CD8-positive, alpha-beta memory T cell (primary cell): ENCODE results near the gene AAGAB. TPM values are rescaled to one million over a fixed set of nuclear protein-coding genes. Genes with fewer than 3 reads are reported as not detected.
A peak's percentile ranks its signal among the peaks of the same experiment; 100 is the strongest.

Experiments
- CTCF ChIA-PET: fragments of 350-600 bp; sonication (Branson Sonifier 250); formaldehyde crosslinking; loops from one replicate; lab custom pipeline; 2021; ENCODE audit warnings: antibody characterized with exemption; lab: Charles Lee
- POLR2A ChIA-PET: fragments of 350-600 bp; sonication (Branson Sonifier 250); formaldehyde crosslinking; loops from one replicate; lab custom pipeline; 2021; ENCODE audit warnings: antibody characterized with exemption; lab: Charles Lee
- DNase-seq, 5 donors: peaks; one replicate each; pipeline versions ENCODE4 v3.0.0 to v3.0.0-alpha.2; 2020 to 2022; ENCODE audit warnings: mixed read lengths in 1 of 5
- H3K27ac ChIP-seq: one replicate; pipeline ENCODE4 v1.7.0; 2013; ENCODE audit warnings: low read depth, mild to moderate bottlenecking, low read length, moderate library complexity
- H3K27me3 ChIP-seq: 2 replicates; pipeline ENCODE4 v1.7.0; 2013; ENCODE audit warnings: low read length, mild to moderate bottlenecking; ENCODE audit not compliant: insufficient read depth, poor library complexity, severe bottlenecking
- H3K36me3 ChIP-seq: 2 replicates; pipeline ENCODE4 v1.7.0; 2013; ENCODE audit warnings: mild to moderate bottlenecking, low read length, moderate library complexity; ENCODE audit not compliant: insufficient read depth
- H3K4me1 ChIP-seq: 2 replicates; pipeline ENCODE4 v1.7.0; 2013; ENCODE audit warnings: mild to moderate bottlenecking, low read length, moderate library complexity; ENCODE audit not compliant: insufficient read depth
- H3K4me3 ChIP-seq: 2 replicates; pipeline ENCODE4 v1.7.0; 2013; ENCODE audit warnings: mild to moderate bottlenecking, low read length
- H3K9me3 ChIP-seq: 2 replicates; pipeline ENCODE4 v1.7.0; 2013; ENCODE audit warnings: mild to moderate bottlenecking, low read length
- H3K27ac Mint-ChIP-seq, 8 donors: one replicate each; pipeline ENCODE4 v1.8.0; 2020 to 2021; ENCODE audit warnings: mixed read lengths in 8 of 8, mild to moderate bottlenecking in 6 of 8, inconsistent platforms in 3 of 8, moderate library complexity in 3 of 8
- H3K27me3 Mint-ChIP-seq, 2 donors: one replicate each; pipeline ENCODE4 v1.8.0; 2020 to 2021; ENCODE audit warnings: mixed read lengths in 2 of 2, mild to moderate bottlenecking in 1 of 2, moderate library complexity in 1 of 2
- H3K36me3 Mint-ChIP-seq, 3 donors: one replicate each; pipeline ENCODE4 v1.8.0; 2020 to 2021; ENCODE audit warnings: mixed read lengths in 3 of 3, inconsistent platforms in 1 of 3, mild to moderate bottlenecking in 1 of 3
- H3K4me1 Mint-ChIP-seq, 3 donors: one replicate each; pipeline ENCODE4 v1.8.0; 2020 to 2021; ENCODE audit warnings: mixed read lengths in 3 of 3, inconsistent platforms in 1 of 3, mild to moderate bottlenecking in 1 of 3
- H3K4me3 Mint-ChIP-seq, 7 donors: one replicate each; pipeline ENCODE4 v1.8.0; 2020 to 2021; ENCODE audit warnings: mixed read lengths in 7 of 7, mild to moderate bottlenecking in 6 of 7, moderate library complexity in 4 of 7, inconsistent platforms in 2 of 7
- H3K9me3 Mint-ChIP-seq, 5 donors: one replicate each; pipeline ENCODE4 v1.8.0; 2020 to 2022; ENCODE audit warnings: mixed read lengths in 5 of 5, mild to moderate bottlenecking in 3 of 5, moderate library complexity in 2 of 5, inconsistent platforms in 1 of 5
- polyA plus RNA-seq: library from polyadenylated mRNA; unstranded; fragments of 300-500 nt; fragmentation: Illumina TruSeq; gene quantifications from one replicate; pipeline ENCODE4 v1.2.3, GENCODE V29; 2021
- total RNA-seq, 2 experiments: library from RNA; stranded (reverse); gene quantifications; one replicate each; pipeline ENCODE4 v1.2.3, GENCODE V29; 2021

AAGAB gene
- total and polyA plus RNA-seq, 3 experiments from 2014 or later, result 53.9 to 76.1 (median 66.6) TPM

GRCh38 chr15:67230504-67230903 is 24.0 kb downstream of the AAGAB start:
- Mint-ChIP-seq H3K27me3 (no peaks in the 10 kb centered on the region), H3K36me3 (peaks cover 27 to 84% (median 37%) of the 10 kb centered on the region in 3 donors), H3K4me1 (peaks cover 13 to 21% (median 16%) of the 10 kb centered on the region in 3 donors), H3K4me3 (no peak overlapping the region), H3K27ac (peak overlapping the region in 1 of 8 donors; percentile 14), H3K9me3 (no peaks in the 10 kb centered on the region)
- POLR2A ChIA-PET, result no interaction called here
- Histone ChIP-seq H3K27ac (no peak overlapping the region), H3K9me3 (no peaks in the 10 kb centered on the region), H3K36me3 (peaks cover 29% of the 10 kb centered on the region), H3K27me3 (no peaks in the 10 kb centered on the region), H3K4me3 (no peak overlapping the region), H3K4me1 (no peaks in the 10 kb centered on the region)
- no peak for DNase-seq
- CTCF ChIA-PET, result interaction anchor here (0.9 to 1.3 kb wide), 2 partner anchors 10 to 11 kb away, joined by 3 to 5 read pairs; no protein-coding TSS in a partner anchor

- CTCF ChIA-PET, result no interaction called here
- Histone ChIP-seq H3K4me1 (no peaks in the 10 kb centered on the region), H3K4me3 (no peak overlapping the region), H3K9me3 (no peaks in the 10 kb centered on the region), H3K27ac (no peak overlapping the region), H3K36me3 (peaks cover 25% of the 10 kb centered on the region), H3K27me3 (no peaks in the 10 kb centered on the region)
- H3K27me3 Mint-ChIP-seq, result no peaks in the 10 kb centered on the region
- no peak overlapping the region for H3K4me3 Mint-ChIP-seq
- no peaks in the 10 kb centered on the region for H3K9me3 Mint-ChIP-seq
- DNase-seq, result no peak
- peak overlapping the region in 2 of 8 donors; percentile 19 to 77 for H3K27ac Mint-ChIP-seq
- POLR2A ChIA-PET, result no interaction called here
- H3K36me3 Mint-ChIP-seq, result peaks cover 23 to 75% (median 26%) of the 10 kb centered on the region in 3 donors
- peaks cover 13 to 16% (median 16%) of the 10 kb centered on the region in 3 donors for H3K4me1 Mint-ChIP-seq
These were observed 26.2 kb downstream of the AAGAB start for GRCh38 chr15:67228286-67228685.

GRCh38 chr15:67227846-67228245 is 26.6 kb downstream of the AAGAB start:
- H3K4me1 Mint-ChIP-seq, result peaks cover 13 to 16% (median 16%) of the 10 kb centered on the region in 3 donors
- H3K27me3 Mint-ChIP-seq, result no peaks in the 10 kb centered on the region
- H3K9me3 Mint-ChIP-seq, result no peaks in the 10 kb centered on the region
- H3K36me3 Mint-ChIP-seq, result peaks cover 19 to 71% (median 22%) of the 10 kb centered on the region in 3 donors
- ChIA-PET POLR2A (no interaction called here), CTCF (no interaction called here)
- no peak overlapping the region for H3K27ac Mint-ChIP-seq
- Histone ChIP-seq H3K27me3 (no peaks in the 10 kb centered on the region), H3K27ac (no peak overlapping the region), H3K4me1 (no peaks in the 10 kb centered on the region), H3K9me3 (no peaks in the 10 kb centered on the region), H3K36me3 (peaks cover 22% of the 10 kb centered on the region), H3K4me3 (no peak overlapping the region)
- no peak overlapping the region for H3K4me3 Mint-ChIP-seq
- no peak for DNase-seq

- Mint-ChIP-seq H3K36me3 (peaks cover 15 to 67% (median 18%) of the 10 kb centered on the region in 3 donors), H3K4me3 (no peak overlapping the region), H3K9me3 (no peaks in the 10 kb centered on the region), H3K4me1 (peaks cover 13 to 16% (median 16%) of the 10 kb centered on the region in 3 donors), H3K27me3 (no peaks in the 10 kb centered on the region), H3K27ac (no peak overlapping the region)
- H3K27ac ChIP-seq, result no peak overlapping the region
- no peaks in the 10 kb centered on the region for H3K4me1 ChIP-seq
- H3K27me3 ChIP-seq, result no peaks in the 10 kb centered on the region
- POLR2A ChIA-PET, result no interaction called here
- H3K36me3 ChIP-seq, result peaks cover 18% of the 10 kb centered on the region
- H3K9me3 ChIP-seq, result no peaks in the 10 kb centered on the region
- H3K4me3 ChIP-seq, result no peak overlapping the region
- CTCF ChIA-PET, result no interaction called here
- no peak for DNase-seq
These were observed 27.0 kb downstream of the AAGAB start for GRCh38 chr15:67227431-67227830.

- Histone ChIP-seq H3K9me3 (no peaks in the 10 kb centered on the region), H3K36me3 (peaks cover 4% of the 10 kb centered on the region), H3K4me3 (no peak overlapping the region), H3K4me1 (no peaks in the 10 kb centered on the region), H3K27me3 (no peaks in the 10 kb centered on the region), H3K27ac (no peak overlapping the region)
- peaks cover 5 to 53% (median 7%) of the 10 kb centered on the region in 3 donors for H3K36me3 Mint-ChIP-seq
- CTCF ChIA-PET, result no interaction called here
- no peak for DNase-seq
- H3K4me3 Mint-ChIP-seq, result no peak overlapping the region
- POLR2A ChIA-PET, result no interaction called here
- H3K4me1 Mint-ChIP-seq, result peaks cover 13 to 16% (median 16%) of the 10 kb centered on the region in 3 donors
- H3K9me3 Mint-ChIP-seq, result no peaks in the 10 kb centered on the region
- no peak overlapping the region for H3K27ac Mint-ChIP-seq
- H3K27me3 Mint-ChIP-seq, result no peaks in the 10 kb centered on the region
These were observed 29.1 kb downstream of the AAGAB start for GRCh38 chr15:67225336-67225735.

GRCh38 chr15:67224889-67225288 is 29.6 kb downstream of the AAGAB start:
- H3K9me3 ChIP-seq, result no peaks in the 10 kb centered on the region

GRCh38 chr15:67219288-67219687 is 35.2 kb downstream of the AAGAB start:
- Histone ChIP-seq H3K36me3 (peaks cover 5% of the 10 kb centered on the region), H3K4me3 (no peak overlapping the region), H3K27me3 (no peaks in the 10 kb centered on the region), H3K4me1 (no peaks in the 10 kb centered on the region), H3K27ac (no peak overlapping the region), H3K9me3 (no peaks in the 10 kb centered on the region)
- H3K36me3 Mint-ChIP-seq, result peaks cover 4 to 38% (median 24%) of the 10 kb centered on the region in 3 donors
- CTCF ChIA-PET, result no interaction called here
- no peaks in the 10 kb centered on the region for H3K27me3 Mint-ChIP-seq
- POLR2A ChIA-PET, result no interaction called here
- no peak overlapping the region for H3K4me3 Mint-ChIP-seq
- no peaks in the 10 kb centered on the region for H3K4me1 Mint-ChIP-seq
- no peak for DNase-seq
- no peaks in the 10 kb centered on the region for H3K9me3 Mint-ChIP-seq
- no peak overlapping the region for H3K27ac Mint-ChIP-seq

More at GRCh38 chr15:67224889-67225288, 29.6 kb downstream of the AAGAB start:
- H3K36me3 ChIP-seq, result peaks cover 5% of the 10 kb centered on the region
- H3K27ac ChIP-seq, result no peak overlapping the region
- H3K27me3 ChIP-seq, result no peaks in the 10 kb centered on the region
- Mint-ChIP-seq H3K27ac (peak overlapping the region in 1 of 8 donors; percentile 70), H3K36me3 (peaks cover 5 to 51% (median 9%) of the 10 kb centered on the region in 3 donors), H3K27me3 (no peaks in the 10 kb centered on the region), H3K9me3 (no peaks in the 10 kb centered on the region), H3K4me3 (no peak overlapping the region), H3K4me1 (peaks cover 13 to 16% (median 16%) of the 10 kb centered on the region in 3 donors)
- DNase-seq, result no peak
- ChIA-PET CTCF (no interaction called here), POLR2A (no interaction called here)
- no peak overlapping the region for H3K4me3 ChIP-seq
- H3K4me1 ChIP-seq, result no peaks in the 10 kb centered on the region

- Mint-ChIP-seq H3K4me3 (no peak overlapping the region), H3K9me3 (no peaks in the 10 kb centered on the region), H3K36me3 (peaks cover 4 to 41% (median 26%) of the 10 kb centered on the region in 3 donors), H3K4me1 (no peaks in the 10 kb centered on the region), H3K27me3 (no peaks in the 10 kb centered on the region), H3K27ac (no peak overlapping the region)
- H3K9me3 ChIP-seq, result no peaks in the 10 kb centered on the region
- no peak for DNase-seq
- H3K4me3 ChIP-seq, result no peak overlapping the region
- H3K27ac ChIP-seq, result no peak overlapping the region
- POLR2A ChIA-PET, result no interaction called here
- no peaks in the 10 kb centered on the region for H3K4me1 ChIP-seq
- CTCF ChIA-PET, result no interaction called here
- peaks cover 5% of the 10 kb centered on the region for H3K36me3 ChIP-seq
- no peaks in the 10 kb centered on the region for H3K27me3 ChIP-seq
These were observed 36.0 kb downstream of the AAGAB start for GRCh38 chr15:67218428-67218827.
